G401.6 (cell line): ENCODE measurements around the gene TTC27.
"Not testable (repeated sequence)": the region's sequence is repeated elsewhere in the genome, so short reads cannot be mapped to it uniquely, and the experiment has no call there.

Experiments
- FAIRE-seq: peaks from 2 replicates; lab custom pipeline; 2012; peaks lifted over from hg19 to GRCh38; lab: Jason Lieb, UNC

TTC27 gene

GRCh38 chr2:32719933-32720716, 92.3 kb downstream of the TTC27 start:
- no peak for FAIRE-seq

- FAIRE-seq = no peak
Observed at GRCh38 chr2:32720771-32721170, 92.9 kb downstream of the TTC27 start.

- FAIRE-seq = no peak
Observed at GRCh38 chr2:32721376-32721775, 93.5 kb downstream of the TTC27 start.

- no peak for FAIRE-seq
Observed at GRCh38 chr2:32723467-32724079, 95.7 kb downstream of the TTC27 start.

- not testable (repeated sequence) for FAIRE-seq
Observed at GRCh38 chr2:32726678-32727077, 98.8 kb downstream of the TTC27 start.

- no peak for FAIRE-seq
Observed at GRCh38 chr2:32727157-32727556, 99.3 kb downstream of the TTC27 start.

- not testable (repeated sequence) for FAIRE-seq
Observed at GRCh38 chr2:32730958-32731357, 103.1 kb downstream of the TTC27 start.

GRCh38 chr2:32732120-32732519, 104.3 kb downstream of the TTC27 start:
- no peak for FAIRE-seq

- FAIRE-seq = no peak
Observed at GRCh38 chr2:32732912-32733472, 105.1 kb downstream of the TTC27 start.

GRCh38 chr2:32735348-32735747, 107.5 kb downstream of the TTC27 start:
- no peak for FAIRE-seq

- peak; percentile 23 for FAIRE-seq
Observed at GRCh38 chr2:32738939-32739338, 111.1 kb downstream of the TTC27 start.

- FAIRE-seq = no peak
Observed at GRCh38 chr2:32739664-32740063, 111.8 kb downstream of the TTC27 start.

GRCh38 chr2:32741575-32741974, 113.7 kb downstream of the TTC27 start:
- FAIRE-seq = no peak

- FAIRE-seq = no peak
Observed at GRCh38 chr2:32742376-32742775, 114.5 kb downstream of the TTC27 start.

GRCh38 chr2:32743480-32744236, 115.8 kb downstream of the TTC27 start:
- no peak for FAIRE-seq

- no peak for FAIRE-seq
Observed at GRCh38 chr2:32745191-32745590, 117.3 kb downstream of the TTC27 start.

- no peak for FAIRE-seq
Observed at GRCh38 chr2:32745675-32746074, 117.8 kb downstream of the TTC27 start.

- FAIRE-seq = no peak
Observed at GRCh38 chr2:32746669-32747068, 118.8 kb downstream of the TTC27 start.

GRCh38 chr2:32748158-32748557, 120.3 kb downstream of the TTC27 start:
- FAIRE-seq = no peak

- no peak for FAIRE-seq
Observed at GRCh38 chr2:32750880-32751279, 123.0 kb downstream of the TTC27 start.

GRCh38 chr2:32752205-32752604, 124.4 kb downstream of the TTC27 start:
- FAIRE-seq = no peak

- no peak for FAIRE-seq
Observed at GRCh38 chr2:32752952-32753351, 125.1 kb downstream of the TTC27 start.

GRCh38 chr2:32754676-32755075, 126.8 kb downstream of the TTC27 start:
- not testable (repeated sequence) for FAIRE-seq
